Measurements from ENCODE around the gene C3orf49.

DNA sequence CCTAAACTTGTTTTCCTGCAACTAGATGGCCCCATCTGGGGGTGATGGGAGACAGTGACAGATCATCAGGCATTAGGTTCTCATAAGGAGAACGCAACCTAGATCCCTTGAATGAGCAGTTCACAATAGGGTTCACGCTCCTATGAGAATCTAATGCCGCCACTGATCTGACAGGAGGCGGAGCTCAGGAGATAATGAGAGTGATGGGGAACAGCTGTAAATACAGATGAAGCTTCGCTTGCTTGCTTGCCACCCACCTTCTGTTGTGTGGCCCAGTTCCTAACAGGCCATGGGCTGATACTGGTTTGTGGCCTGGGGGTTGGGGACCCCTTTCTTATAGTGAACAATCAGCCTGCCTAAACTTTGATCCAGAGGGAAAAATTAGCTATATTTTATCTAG is 15.2 kb upstream of the C3orf49 start:
- TF ChIP-seq, protein P1, sequence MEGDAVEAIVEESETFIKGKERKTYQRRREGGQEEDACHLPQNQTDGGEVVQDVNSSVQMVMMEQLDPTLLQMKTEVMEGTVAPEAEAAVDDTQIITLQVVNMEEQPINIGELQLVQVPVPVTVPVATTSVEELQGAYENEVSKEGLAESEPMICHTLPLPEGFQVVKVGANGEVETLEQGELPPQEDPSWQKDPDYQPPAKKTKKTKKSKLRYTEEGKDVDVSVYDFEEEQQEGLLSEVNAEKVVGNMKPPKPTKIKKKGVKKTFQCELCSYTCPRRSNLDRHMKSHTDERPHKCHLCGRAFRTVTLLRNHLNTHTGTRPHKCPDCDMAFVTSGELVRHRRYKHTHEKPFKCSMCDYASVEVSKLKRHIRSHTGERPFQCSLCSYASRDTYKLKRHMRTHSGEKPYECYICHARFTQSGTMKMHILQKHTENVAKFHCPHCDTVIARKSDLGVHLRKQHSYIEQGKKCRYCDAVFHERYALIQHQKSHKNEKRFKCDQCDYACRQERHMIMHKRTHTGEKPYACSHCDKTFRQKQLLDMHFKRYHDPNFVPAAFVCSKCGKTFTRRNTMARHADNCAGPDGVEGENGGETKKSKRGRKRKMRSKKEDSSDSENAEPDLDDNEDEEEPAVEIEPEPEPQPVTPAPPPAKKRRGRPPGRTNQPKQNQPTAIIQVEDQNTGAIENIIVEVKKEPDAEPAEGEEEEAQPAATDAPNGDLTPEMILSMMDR (IDR thresholded peaks at IDR 0.05), result no peak
- TF ChIP-seq EP300 (IDR thresholded peaks at IDR 0.05), result no peak
